ENCODE results near the gene CLMN. TPM values are rescaled to one million over a fixed set of nuclear protein-coding genes. Genes with fewer than 3 reads are reported as not detected.
"Not testable (repeated sequence)": the region's sequence is repeated elsewhere in the genome, so short reads cannot be mapped to it uniquely, and the experiment has no call there.

Gene CLMN
- total RNA-seq, 1 experiment from 2014 or later, result 24.0 TPM

DNA sequence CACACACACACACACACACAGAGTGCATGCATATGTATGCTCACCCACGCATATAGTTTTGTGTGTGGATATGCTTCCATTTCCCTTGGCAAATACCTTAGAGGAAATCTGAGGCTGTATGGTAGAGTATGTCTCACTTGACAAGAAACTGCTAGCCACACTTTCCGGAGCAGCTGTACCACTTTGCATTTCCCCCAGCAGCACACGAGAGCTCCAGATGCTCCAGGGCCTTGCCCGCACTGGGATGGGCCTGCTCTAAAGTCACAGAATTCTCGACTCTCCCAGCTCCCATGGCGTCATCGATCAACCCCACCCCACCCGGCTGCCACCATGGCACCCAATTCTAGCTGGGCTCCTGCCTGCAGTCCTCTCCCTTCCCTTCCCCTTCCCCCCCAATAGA lies 21.9 kb downstream of the CLMN start:
- in situ Hi-C loops (cut with HindIII; ENCODE audit: low pct_unique_long_range_greater_than_20kb, low sequenced_read_pairs), result no loop called here
- DNase-seq (ENCODE audit: low read depth, low spot score), result no peak

DNA sequence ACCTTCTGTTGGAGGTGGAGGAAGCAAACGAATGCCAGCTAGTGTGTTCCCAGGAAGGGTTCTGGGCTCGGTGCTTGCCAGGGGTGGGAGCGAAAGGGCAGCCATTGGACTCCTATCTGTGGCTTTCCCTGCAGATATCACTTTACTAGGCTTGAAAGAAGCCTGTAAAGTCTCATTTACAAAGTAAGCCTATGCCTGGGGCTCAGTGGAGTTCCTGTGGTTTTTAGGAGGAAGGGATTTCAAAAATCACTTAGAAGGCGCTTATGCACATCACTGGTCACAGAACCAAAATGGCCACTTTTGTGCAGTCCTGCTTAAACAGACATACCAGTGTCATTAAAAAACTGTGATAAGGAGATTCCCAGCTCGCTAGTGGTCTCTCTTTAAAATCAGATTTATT lies 22.7 kb downstream of the CLMN start:
- no peak for DNase-seq (ENCODE audit: low read depth, low spot score)
- in situ Hi-C loops (cut with HindIII; ENCODE audit: low pct_unique_long_range_greater_than_20kb, low sequenced_read_pairs), result no loop called here

DNA sequence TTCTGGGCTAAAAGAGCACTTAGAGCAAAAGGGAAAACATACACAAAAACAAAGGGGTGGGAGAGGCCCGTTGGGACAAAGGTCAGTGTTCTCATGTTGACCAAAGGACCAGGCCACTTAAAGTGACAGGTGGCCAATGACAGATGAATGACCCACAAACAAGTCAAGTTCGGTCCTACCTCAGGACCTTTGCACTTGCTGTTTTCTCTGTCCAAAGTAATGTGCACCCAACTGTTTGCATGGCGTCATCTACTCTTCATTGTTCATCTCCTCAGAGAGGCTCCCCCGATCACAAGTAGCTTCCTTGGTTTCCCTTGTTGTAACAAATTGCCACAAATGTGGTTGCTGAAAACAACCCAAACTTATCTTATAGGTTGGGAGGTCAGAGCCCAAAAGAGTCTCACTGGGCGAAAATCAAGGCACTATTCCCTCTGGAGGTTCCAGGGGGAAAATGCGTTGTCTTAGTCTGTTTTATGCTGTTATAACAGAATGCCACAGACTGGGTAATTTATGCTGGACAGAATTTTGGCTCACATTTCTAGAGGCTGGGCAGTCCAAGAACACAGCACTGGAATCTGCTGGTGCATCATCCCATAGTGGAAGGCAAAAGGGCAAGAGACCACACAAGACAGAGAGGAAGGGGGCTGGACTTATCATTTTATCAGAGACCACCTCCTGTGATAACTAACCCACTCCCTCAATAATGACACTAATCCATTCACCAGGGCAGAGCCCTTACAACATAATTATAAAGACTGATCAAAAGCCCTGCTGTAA lies 23.9 kb downstream of the CLMN start:
- DNase-seq (ENCODE audit: low read depth, low spot score), result no peak

DNA sequence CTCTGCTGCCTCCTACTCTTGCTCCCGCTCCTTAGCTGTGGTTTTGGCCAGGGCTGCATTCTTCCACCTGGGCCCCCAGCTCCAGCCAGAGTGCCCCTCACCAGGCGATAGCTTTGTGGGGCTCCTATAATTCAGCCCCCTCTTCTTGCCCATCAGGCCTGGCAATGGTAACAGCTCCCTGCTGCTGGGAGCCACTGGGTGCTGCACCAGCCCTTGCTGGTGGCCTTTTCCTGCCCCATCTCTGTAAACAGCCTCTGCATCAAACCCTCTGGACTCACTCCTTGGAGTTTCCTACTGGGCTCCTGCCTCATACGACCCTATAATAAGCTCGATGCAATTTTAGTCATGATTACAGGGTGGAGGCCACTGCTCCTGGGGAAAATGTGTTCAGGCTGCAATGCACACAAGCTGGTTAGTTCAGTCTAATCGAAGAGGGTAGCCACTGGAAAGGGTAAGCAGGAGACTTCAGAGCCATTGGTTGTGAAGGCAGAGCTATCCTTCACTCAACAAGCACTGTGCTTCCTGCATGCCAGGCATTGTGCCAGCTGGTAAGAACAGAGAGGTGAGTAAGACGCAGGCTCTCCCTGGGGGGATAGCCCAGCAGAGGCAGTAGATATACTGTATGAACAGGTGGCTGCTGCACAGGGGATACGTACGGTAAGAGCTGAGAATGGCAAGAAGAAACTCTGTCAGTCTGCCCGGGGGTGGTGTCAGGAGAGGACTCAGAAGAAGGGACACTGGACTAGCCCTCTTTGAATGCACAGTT lies 24.7 kb downstream of the CLMN start:
- DNase-seq (ENCODE audit: low read depth, low spot score), result no peak
- in situ Hi-C loops (cut with HindIII; ENCODE audit: low pct_unique_long_range_greater_than_20kb, low sequenced_read_pairs), result no loop called here

More for the DNA sequence above, 23.9 kb downstream of the CLMN start:
- in situ Hi-C loops (cut with HindIII; ENCODE audit: low pct_unique_long_range_greater_than_20kb, low sequenced_read_pairs), result no loop called here

DNA sequence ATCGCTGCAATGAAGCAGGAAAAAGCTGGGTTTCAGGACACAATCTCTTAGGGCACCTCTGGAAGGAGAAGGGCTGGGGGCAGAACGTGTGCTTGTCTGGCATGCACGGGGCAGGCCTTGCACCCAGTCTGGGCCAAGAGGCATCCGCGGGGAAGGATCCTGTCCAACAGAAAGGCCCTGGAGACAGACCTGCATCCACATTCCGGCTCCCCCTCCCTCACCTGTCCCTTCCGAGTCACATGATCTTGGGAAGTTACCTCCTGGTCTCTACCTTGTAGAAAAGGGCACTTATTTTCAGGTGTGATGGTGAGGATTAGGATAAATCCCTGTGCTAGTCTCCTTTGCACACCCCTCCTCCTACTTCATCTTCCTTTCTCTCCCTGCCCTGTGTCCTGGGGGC lies 25.4 kb downstream of the CLMN start:
- in situ Hi-C loops (cut with HindIII; ENCODE audit: low pct_unique_long_range_greater_than_20kb, low sequenced_read_pairs), result no loop called here
- DNase-seq (ENCODE audit: low read depth, low spot score), result no peak

DNA sequence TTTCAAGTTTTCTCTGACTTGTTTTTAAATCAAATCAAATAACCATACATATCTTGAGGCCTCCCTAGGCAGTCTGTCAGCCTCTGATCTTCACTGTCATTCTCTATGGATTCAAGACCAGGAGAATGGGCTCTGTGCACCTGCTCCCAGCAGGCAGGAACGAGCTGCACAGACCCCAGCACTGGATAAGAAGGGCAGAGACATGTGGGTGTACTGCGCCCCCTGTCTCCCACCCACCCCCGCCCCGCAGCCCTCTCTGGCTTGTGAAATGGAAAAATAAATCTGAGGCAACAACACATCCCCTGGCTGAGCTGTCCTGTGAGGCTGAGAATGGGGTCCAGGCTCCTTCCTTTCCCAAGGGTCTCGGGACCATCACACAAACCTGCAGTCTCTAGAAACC lies 26.3 kb downstream of the CLMN start:
- in situ Hi-C loops (cut with HindIII; ENCODE audit: low pct_unique_long_range_greater_than_20kb, low sequenced_read_pairs), result no loop called here
- DNase-seq (ENCODE audit: low read depth, low spot score), result no peak

DNA sequence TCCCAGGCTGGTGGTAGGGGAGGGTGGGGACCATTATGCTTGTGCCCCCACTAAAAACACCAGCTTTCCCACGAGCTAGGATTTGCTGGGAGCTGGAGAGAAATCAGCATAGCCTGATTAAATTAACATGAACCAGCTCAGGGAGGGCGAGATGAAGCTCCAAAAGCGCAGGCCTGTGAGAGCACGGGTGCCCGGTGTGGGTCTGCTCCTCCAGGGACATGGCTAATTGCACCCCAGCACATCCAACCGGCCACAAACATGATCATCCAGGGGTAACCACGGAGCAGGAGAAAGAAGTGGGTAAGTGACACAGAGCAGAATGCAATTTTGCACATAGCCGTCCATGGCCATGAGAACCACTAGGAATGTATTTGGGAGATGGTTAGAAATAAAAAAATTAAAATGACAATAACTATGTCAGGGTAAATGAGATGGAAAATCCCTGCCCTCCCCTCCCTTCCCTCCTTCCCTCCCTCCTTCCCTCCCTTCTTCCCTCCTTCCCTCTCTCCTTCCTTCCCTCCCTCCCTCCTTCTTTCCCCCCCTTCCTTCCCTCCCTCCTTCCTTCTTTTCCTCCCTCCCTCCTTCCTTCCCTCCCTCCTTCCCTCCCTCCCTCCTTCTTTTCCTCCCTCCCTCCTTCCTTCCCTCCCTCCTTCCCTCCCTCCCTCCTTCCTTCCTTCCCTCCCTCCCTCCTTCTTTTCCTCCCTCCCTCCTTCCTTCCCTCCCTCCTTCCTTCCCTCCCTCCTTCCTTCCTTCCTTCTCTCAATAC lies 26.9 kb downstream of the CLMN start:
- DNase-seq (ENCODE audit: low read depth, low spot score), result no peak
- in situ Hi-C loops (cut with HindIII; ENCODE audit: low pct_unique_long_range_greater_than_20kb, low sequenced_read_pairs), result no loop called here

DNA sequence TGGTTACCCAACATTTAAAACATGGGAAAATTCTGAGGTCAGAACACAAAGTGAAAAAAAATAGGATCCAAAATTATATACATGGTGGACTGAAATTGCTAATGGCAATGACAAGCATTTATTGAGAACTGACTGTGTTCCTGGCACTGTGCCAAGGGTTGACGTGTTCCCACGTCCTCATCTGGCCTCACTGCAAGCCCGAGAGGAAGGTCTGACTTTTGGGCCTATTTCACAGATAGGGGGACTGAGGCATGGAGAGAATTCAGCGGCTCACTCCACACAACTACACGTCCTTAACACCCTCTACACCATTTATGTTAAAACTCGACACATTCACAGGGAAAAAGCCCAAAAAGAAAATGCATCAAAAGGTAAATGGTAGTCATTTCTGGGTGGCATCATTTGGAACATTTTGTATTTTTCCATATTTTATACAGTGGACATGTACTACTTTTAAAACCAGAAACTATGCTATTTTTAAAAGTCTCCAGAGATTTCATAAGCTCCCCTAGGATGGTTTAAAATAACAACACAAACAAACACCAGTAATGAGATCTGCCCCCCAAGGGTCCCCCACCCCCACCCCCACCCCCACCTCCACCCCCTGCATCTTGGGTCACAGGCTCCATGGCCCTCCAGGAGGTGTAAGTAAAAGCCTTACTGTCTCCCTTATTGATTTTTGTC lies 27.7 kb downstream of the CLMN start:
- in situ Hi-C loops (cut with HindIII; ENCODE audit: low pct_unique_long_range_greater_than_20kb, low sequenced_read_pairs), result no loop called here
- peak; percentile 57 for DNase-seq (ENCODE audit: low read depth, low spot score)

DNA sequence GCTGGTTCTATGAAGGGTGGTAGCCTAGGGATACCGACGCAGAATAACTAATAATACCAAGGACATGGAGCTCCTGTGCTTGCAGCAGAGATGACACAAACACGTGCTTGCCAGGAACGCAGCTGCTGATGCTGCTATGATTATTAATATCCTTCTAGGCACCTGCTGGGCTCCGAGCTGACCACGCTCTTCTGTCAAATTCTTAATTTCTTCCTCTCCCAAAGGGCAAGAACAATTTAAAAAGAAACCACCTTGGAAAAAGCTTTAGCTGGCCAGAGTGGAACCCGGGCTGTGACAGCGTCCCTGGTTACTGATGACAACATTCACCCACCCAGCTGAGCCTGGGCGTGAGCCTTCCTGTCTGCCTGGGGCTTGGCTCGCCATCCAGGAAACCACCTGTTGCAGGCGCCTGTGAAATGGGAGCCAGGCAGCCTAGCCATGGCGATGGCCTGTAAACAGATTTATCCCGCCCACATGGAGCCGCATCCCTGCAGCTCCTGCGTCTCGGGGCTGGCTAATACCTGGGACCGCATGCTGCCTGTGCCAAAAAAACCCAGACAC lies 28.8 kb downstream of the CLMN start:
- no peak for DNase-seq (ENCODE audit: low read depth, low spot score)
- in situ Hi-C loops (cut with HindIII; ENCODE audit: low pct_unique_long_range_greater_than_20kb, low sequenced_read_pairs), result no loop called here

DNA sequence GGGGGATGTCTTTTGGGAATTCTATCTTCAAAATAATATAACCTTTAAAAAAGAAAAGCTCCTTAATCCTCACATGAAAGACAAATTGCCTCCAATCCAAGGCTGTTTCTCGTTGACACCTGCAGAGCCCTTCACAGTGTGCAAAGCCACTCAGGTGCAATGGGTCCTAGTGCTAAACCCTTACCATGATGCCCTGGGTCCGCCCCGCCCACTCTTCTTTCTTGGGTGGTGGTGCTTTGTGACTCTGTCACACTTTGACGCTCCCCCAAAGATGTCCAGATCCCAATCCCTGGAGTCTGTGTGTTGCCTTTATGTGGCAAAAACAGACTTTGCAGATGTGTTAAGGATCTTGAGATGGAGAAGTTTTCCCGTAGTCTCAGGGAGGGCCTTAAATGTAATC lies 29.7 kb downstream of the CLMN start:
- no peak for DNase-seq (ENCODE audit: low read depth, low spot score)
- in situ Hi-C loops (cut with HindIII; ENCODE audit: low pct_unique_long_range_greater_than_20kb, low sequenced_read_pairs), result no loop called here

DNA sequence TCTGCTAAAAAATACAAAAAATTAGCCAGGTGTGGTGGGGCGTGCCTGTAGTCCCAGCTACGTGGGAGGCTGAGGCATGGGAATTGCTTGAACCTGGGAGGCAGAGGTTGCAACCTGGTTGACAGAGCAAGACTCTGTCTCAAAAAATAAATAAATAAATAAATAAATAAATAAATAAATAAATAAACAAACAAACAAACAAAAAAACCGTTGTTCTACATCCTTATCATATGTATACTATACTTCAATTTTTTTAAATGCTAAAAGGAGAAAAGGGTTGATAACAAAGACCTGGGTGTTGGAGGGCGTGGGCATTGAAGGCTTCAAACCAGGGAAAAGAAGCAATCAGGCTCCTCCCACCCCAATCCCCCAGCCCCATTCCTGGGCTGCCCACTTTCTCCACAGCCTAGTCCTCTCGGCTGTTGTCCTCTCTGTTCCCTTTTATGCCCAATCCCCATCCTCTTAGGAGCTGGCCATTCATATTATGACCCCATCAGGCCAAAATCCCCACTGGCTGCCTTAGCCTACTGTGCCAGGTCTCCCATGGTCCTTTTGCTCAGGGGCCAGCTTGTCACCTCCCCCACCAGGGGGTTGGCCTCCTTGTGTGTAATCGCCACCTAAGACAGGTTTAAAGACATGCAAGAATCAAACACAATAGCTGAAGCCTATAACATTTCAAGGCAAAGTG lies 30.2 kb downstream of the CLMN start:
- DNase-seq (ENCODE audit: low read depth, low spot score), result no peak
- in situ Hi-C loops (cut with HindIII; ENCODE audit: low pct_unique_long_range_greater_than_20kb, low sequenced_read_pairs), result no loop called here

DNA sequence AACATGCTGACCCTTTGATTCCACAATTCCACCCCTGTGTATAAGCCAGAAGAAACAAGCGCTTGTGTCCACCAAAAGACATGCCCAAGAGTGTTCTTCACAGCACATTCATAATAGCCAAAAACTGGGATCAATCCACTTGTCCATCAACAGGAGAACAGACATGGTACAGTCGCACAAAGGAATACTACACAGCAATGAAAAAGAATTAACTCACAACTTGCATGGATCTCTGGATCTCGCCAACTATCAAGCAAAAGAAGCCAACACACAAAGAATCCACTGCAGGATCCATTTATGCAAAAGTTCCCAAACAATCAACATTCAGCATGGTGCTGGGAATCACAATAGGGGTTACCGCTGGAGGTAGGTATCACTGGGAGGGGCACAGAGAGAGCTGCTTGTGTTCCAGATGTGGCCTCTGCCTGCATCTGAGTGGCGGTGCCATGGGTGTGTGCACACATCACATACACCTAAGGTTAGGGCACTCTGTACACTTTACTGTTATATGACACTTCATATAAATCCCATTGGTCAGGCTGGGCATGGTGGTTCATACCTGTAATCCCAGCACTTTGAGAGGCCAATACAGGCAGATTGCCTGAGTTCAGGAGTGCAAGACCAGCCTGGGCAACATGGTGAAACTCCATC lies 30.9 kb downstream of the CLMN start:
- DNase-seq (ENCODE audit: low read depth, low spot score), result no peak
- in situ Hi-C loops (cut with HindIII; ENCODE audit: low pct_unique_long_range_greater_than_20kb, low sequenced_read_pairs), result no loop called here

DNA sequence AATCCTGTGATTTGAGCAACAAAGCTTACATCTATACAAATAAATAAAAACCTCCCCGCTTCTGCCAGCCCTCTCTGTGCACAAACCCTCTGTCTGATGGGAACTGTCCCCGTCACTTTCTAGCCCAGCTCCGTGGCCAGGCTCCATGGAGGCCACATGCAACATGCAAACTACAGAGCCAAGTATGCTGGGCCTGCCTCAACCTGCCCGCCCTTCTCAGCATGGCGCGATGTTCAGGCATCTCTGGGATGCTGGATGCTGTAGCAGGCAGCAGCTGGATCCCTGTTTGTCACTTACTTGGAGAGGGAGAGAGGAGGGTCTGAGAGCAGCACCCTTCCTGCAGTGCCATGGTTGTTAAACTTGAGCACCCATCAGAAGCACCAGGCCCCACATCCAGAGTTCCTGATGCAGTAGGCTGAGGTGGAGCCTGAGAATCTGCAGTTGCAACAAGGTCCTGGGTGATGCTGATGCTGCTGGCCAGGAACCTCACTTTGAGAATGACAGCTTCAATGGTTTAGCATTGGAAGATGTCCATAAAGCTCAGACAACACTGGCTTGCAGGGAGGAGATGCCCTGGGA lies 32.4 kb downstream of the CLMN start:
- in situ Hi-C loops (cut with HindIII; ENCODE audit: low pct_unique_long_range_greater_than_20kb, low sequenced_read_pairs), result no loop called here
- no peak for DNase-seq (ENCODE audit: low read depth, low spot score)

DNA sequence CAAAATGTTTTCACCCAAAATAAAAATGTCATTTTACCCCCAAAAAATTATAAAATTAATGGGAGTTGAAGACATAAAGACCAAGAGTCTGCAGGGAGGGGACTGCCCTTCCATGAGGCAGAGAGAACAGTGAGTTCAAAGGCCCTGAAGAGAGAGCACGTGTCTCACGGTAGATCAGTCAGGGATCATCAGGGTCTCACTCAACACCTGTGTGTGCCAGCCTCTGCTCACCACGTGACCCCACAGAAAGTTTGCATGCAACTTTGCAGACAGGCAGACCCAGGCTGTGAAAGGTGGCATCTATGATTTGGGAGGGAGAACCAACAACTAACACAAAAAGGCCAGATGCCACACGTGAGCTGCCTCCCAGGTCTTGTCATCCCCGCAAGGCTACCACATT lies 33.1 kb downstream of the CLMN start:
- in situ Hi-C loops (cut with HindIII; ENCODE audit: low pct_unique_long_range_greater_than_20kb, low sequenced_read_pairs), result no loop called here
- no peak for DNase-seq (ENCODE audit: low read depth, low spot score)

DNA sequence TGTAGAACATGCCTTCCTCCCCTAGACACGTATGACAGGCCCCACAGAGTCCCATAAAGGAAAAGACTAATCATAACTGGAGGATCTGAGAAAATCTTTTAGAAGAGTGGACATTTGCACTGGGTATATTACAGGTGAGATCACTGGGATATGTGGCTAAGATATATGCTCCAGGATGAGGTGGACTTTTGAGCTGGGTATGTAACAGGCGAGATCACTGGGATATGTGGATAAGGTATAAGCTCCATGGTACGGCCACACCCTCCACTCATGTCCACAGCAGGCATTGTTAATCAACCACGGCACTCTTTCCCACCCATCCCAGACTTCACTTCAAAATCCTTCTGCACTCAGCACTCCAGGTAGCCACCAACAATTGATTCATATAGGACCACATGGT lies 34.1 kb downstream of the CLMN start:
- no peak for DNase-seq (ENCODE audit: low read depth, low spot score)
- in situ Hi-C loops (cut with HindIII; ENCODE audit: low pct_unique_long_range_greater_than_20kb, low sequenced_read_pairs), result no loop called here

DNA sequence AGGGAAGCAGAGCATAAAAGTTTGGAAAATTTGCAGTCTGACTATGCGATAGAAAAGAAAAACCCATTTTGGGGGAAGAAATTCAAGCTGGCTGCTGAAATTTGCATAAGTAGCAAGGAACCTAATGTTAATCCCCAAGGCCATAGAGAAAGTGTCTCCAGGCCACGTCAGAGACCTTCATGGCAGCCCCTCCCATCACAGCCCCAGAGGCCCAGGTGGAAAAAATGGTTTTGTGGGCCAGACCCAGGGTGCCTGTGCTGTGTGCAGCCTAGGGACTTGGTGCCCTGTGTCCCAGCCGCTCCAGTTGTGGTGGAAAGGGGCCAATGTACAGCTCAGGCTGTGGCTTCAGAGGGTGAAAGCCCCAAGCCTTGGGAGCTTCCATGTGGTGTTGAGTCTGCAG lies 35.9 kb downstream of the CLMN start:
- in situ Hi-C loops (cut with HindIII; ENCODE audit: low pct_unique_long_range_greater_than_20kb, low sequenced_read_pairs); DNase-seq (ENCODE audit: low read depth, low spot score): not testable (repeated sequence)
